ENCODE results near the gene ATP2B3. TPM values are rescaled to one million over a fixed set of nuclear protein-coding genes. Genes with fewer than 3 reads are reported as not detected.

The ATP2B3 gene
- polyA plus RNA-seq, 1 donor (not counting 4 experiments of a cell fraction or from before 2014, with no cell fraction given) = not detected

GRCh38 chrX:153557618-153558355, 40.3 kb downstream of the ATP2B3 start:
- no peaks in the 10 kb centered on the region for H4K20me1 ChIP-seq (ENCODE audit: control insufficient read depth, extremely low read depth, insufficient read depth, low read length)
- no peaks in the 10 kb centered on the region for H3K4me1 ChIP-seq (ENCODE audit: control insufficient read depth, extremely low read depth, insufficient read depth, low read length)
- H3K27me3 ChIP-seq (ENCODE audit: control insufficient read depth, extremely low read depth, insufficient read depth, low read length) = peaks cover 4% of the 10 kb centered on the region
- H3K9me1 ChIP-seq (ENCODE audit: control insufficient read depth, extremely low read depth, insufficient read depth, low read length) = no peaks in the 10 kb centered on the region
- no peak overlapping the region for H3K27ac ChIP-seq (ENCODE audit: control insufficient read depth, insufficient read depth, low read length)
- FAIRE-seq = no peak
- no peaks in the 10 kb centered on the region for H3K79me2 ChIP-seq (ENCODE audit: control insufficient read depth, insufficient read depth, low read length)
- no peaks in the 10 kb centered on the region for H3K36me3 ChIP-seq (ENCODE audit: control insufficient read depth in 2 of 2, extremely low read depth in 1 of 2, insufficient read depth in 2 of 2, low read length in 2 of 2)
- TF ChIP-seq CTCF (optimal IDR thresholded peaks at IDR 0.05 in 1 of 3, IDR thresholded peaks at IDR 0.05 in 1 of 3, conservative IDR thresholded peaks at IDR 0.05 in 1 of 3; ENCODE audit: extremely low read depth in 1 of 3, insufficient read depth in 2 of 3, low read length in 3 of 3) = no peak
- TF ChIP-seq EZH2 (IDR thresholded peaks at IDR 0.05; ENCODE audit: low read length) = no peak
- no peak overlapping the region for H2AFZ ChIP-seq (ENCODE audit: control insufficient read depth, low read length)
- no peak overlapping the region for H3K9ac ChIP-seq (ENCODE audit: control insufficient read depth, extremely low read depth, insufficient read depth, low read length)
- DNase-seq (ENCODE audit: low read depth, low spot score) = no peak
- no peak overlapping the region for H3K4me2 ChIP-seq (ENCODE audit: control insufficient read depth, extremely low read depth, insufficient read depth, low read depth, low read length)
- dilution Hi-C loops (cut with MboI; ENCODE audit: extremely low pct_ligation_motif_present, low sequenced_read_pairs) = no loop called here
- no peak overlapping the region for H3K4me3 ChIP-seq (ENCODE audit: control insufficient read depth in 2 of 3, extremely low read depth in 1 of 3, insufficient read depth in 2 of 3, low read depth in 1 of 3, low read length in 3 of 3)
- peaks cover 2% of the 10 kb centered on the region for H3K9me3 ChIP-seq (ENCODE audit: control insufficient read depth, low read depth, low read length)

GRCh38 chrX:153560000-153560399, 42.6 kb downstream of the ATP2B3 start:
- no peak for TF ChIP-seq EZH2 (IDR thresholded peaks at IDR 0.05; ENCODE audit: low read length)
- TF ChIP-seq CTCF (optimal IDR thresholded peaks at IDR 0.05 in 1 of 3, IDR thresholded peaks at IDR 0.05 in 1 of 3, conservative IDR thresholded peaks at IDR 0.05 in 1 of 3; ENCODE audit: extremely low read depth in 1 of 3, insufficient read depth in 2 of 3, low read length in 3 of 3) = no peak

More at GRCh38 chrX:153560000-153560399, 42.6 kb downstream of the ATP2B3 start:
- no peak overlapping the region for H3K4me3 ChIP-seq (ENCODE audit: control insufficient read depth in 2 of 3, extremely low read depth in 1 of 3, insufficient read depth in 2 of 3, low read depth in 1 of 3, low read length in 3 of 3)
- no peaks in the 10 kb centered on the region for H3K36me3 ChIP-seq (ENCODE audit: control insufficient read depth in 2 of 2, extremely low read depth in 1 of 2, insufficient read depth in 2 of 2, low read length in 2 of 2)
- no peaks in the 10 kb centered on the region for H3K4me1 ChIP-seq (ENCODE audit: control insufficient read depth, extremely low read depth, insufficient read depth, low read length)
- DNase-seq (ENCODE audit: low read depth, low spot score) (no peak), FAIRE-seq (no peak)
- H3K79me2 ChIP-seq (ENCODE audit: control insufficient read depth, insufficient read depth, low read length) = no peaks in the 10 kb centered on the region
- peaks cover 4% of the 10 kb centered on the region for H3K27me3 ChIP-seq (ENCODE audit: control insufficient read depth, extremely low read depth, insufficient read depth, low read length)
- H3K4me2 ChIP-seq (ENCODE audit: control insufficient read depth, extremely low read depth, insufficient read depth, low read depth, low read length) = no peak overlapping the region
- H3K9ac ChIP-seq (ENCODE audit: control insufficient read depth, extremely low read depth, insufficient read depth, low read length) = no peak overlapping the region
- dilution Hi-C loops (cut with MboI; ENCODE audit: extremely low pct_ligation_motif_present, low sequenced_read_pairs) = no loop called here
- no peaks in the 10 kb centered on the region for H3K9me1 ChIP-seq (ENCODE audit: control insufficient read depth, extremely low read depth, insufficient read depth, low read length)
- peaks cover 2% of the 10 kb centered on the region for H3K9me3 ChIP-seq (ENCODE audit: control insufficient read depth, low read depth, low read length)
- no peak overlapping the region for H3K27ac ChIP-seq (ENCODE audit: control insufficient read depth, insufficient read depth, low read length)
- H2AFZ ChIP-seq (ENCODE audit: control insufficient read depth, low read length) = no peak overlapping the region
- H4K20me1 ChIP-seq (ENCODE audit: control insufficient read depth, extremely low read depth, insufficient read depth, low read length) = no peaks in the 10 kb centered on the region

Data from keratinocyte (primary cell).